Progenitor cell of endocrine pancreas (in vitro differentiated cells): Measurements from ENCODE around the gene GZMM. TPM values are rescaled to one million over a fixed set of nuclear protein-coding genes. Genes with fewer than 3 reads are reported as not detected.

Experiments used
- DNase-seq: peaks from one replicate; pipeline ENCODE4 v3.0.0; 2021; ENCODE audit warnings: low spot score; ENCODE audit not compliant: unreplicated experiment
- H3K27ac Mint-ChIP-seq: 2 replicates; pipeline ENCODE4 v1.8.0; 2021; ENCODE audit warnings: mild to moderate bottlenecking, moderate library complexity, mixed read lengths
- H3K27me3 Mint-ChIP-seq: 2 replicates; pipeline ENCODE4 v1.8.0; 2021; ENCODE audit warnings: mixed read lengths
- H3K36me3 Mint-ChIP-seq: 2 replicates; pipeline ENCODE4 v1.8.0; 2022; ENCODE audit warnings: mixed read lengths; ENCODE audit not compliant: insufficient read depth
- H3K4me1 Mint-ChIP-seq: 2 replicates; pipeline ENCODE4 v1.8.0; 2021; ENCODE audit warnings: low read depth, mixed read lengths
- H3K4me3 Mint-ChIP-seq: 2 replicates; pipeline ENCODE4 v1.8.0; 2021; ENCODE audit warnings: low read depth, mild to moderate bottlenecking, moderate library complexity, mixed read lengths
- H3K9me3 Mint-ChIP-seq: 2 replicates; pipeline ENCODE4 v1.8.0; 2021; ENCODE audit warnings: low read depth, mixed read lengths
- total RNA-seq: library from RNA; stranded (reverse); gene quantifications from 2 replicates; pipeline ENCODE4 v1.2.1, GENCODE V29; 2021
- TF ChIP-seq, protein P1 (sequence below): fragments of 200-600 bp; sonication (generic); IDR thresholded peaks from one replicate; pipeline ENCODE4 v1.5.0; 2021; ENCODE audit warnings: antibody characterized with exemption, mild to moderate bottlenecking; ENCODE audit not compliant: unreplicated experiment

GZMM gene
- total RNA-seq, 1 donor from 2014 or later: 0.31 TPM

DNA sequence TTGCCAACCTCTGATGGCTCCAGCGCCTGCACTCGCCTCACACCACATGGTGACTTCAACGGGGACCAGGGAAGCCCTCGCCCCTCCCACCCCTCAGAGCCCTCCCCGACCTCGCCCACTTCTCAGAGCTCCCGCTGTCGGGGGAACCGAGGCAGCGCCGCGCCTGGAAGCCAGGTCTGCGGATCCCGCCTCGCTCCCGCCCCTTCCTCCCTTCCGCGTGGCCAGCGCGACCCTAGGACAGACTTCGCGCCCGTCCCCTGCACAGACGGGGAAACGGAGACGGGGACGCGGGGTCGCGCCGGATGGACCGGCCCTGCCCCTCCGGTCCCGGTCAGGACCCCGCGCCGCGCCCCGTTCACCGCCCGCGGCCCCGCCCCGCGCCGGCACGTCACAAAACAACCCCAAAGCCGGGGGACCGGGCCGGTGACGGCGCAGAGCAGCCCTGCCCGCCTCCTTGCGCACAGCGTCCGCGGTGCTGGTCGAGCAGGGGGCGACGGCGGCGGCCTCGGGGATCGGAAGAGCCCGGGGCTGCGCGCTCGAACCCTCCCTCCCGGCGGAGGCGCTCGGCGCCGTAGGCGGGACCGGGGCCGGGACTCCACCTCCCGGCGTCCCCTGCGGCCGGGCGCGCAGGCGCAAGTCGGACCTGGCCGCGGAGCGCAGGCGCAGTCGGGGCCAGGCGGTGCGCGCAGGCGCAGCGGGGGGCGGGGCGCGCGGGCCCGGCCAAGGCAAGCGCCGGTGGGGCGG lies 12.7 kb upstream of the GZMM start:
- Mint-ChIP-seq H3K9me3 (no peaks in the 10 kb centered on the region), H3K27me3 (peaks cover 4% of the 10 kb centered on the region), H3K27ac (peak overlapping the region; percentile 92), H3K4me3 (peak overlapping the region; percentile 80), H3K36me3 (no peaks in the 10 kb centered on the region), H3K4me1 (peaks cover 7% of the 10 kb centered on the region)
- DNase-seq: peak; percentile 92
- TF ChIP-seq, protein P1, sequence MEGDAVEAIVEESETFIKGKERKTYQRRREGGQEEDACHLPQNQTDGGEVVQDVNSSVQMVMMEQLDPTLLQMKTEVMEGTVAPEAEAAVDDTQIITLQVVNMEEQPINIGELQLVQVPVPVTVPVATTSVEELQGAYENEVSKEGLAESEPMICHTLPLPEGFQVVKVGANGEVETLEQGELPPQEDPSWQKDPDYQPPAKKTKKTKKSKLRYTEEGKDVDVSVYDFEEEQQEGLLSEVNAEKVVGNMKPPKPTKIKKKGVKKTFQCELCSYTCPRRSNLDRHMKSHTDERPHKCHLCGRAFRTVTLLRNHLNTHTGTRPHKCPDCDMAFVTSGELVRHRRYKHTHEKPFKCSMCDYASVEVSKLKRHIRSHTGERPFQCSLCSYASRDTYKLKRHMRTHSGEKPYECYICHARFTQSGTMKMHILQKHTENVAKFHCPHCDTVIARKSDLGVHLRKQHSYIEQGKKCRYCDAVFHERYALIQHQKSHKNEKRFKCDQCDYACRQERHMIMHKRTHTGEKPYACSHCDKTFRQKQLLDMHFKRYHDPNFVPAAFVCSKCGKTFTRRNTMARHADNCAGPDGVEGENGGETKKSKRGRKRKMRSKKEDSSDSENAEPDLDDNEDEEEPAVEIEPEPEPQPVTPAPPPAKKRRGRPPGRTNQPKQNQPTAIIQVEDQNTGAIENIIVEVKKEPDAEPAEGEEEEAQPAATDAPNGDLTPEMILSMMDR: no peak

GRCh38 chr19:531753-532560 lies 11.9 kb upstream of the GZMM start, which contains the start of gene CDC34:
Gene CDC34 (plus strand): TSS chr19:531760. CDS start chr19:531932, 172 bp downstream.
- Mint-ChIP-seq H3K27ac (peak within 1 kb of the TSS; percentile 92), H3K4me3 (peak within 1 kb of the TSS; percentile 82), H3K4me1 (peaks cover 7% of the 10 kb centered on the region), H3K9me3 (no peaks in the 10 kb centered on the region), H3K36me3 (no peaks in the 10 kb centered on the region), H3K27me3 (no peaks in the 10 kb centered on the region)
- no peak for DNase-seq
- TF ChIP-seq, protein P1: no peak

GRCh38 chr19:532561-533363 lies 11.1 kb upstream of the GZMM start:
- H3K4me3 Mint-ChIP-seq: peak overlapping the region; percentile 82
- TF ChIP-seq, protein P1: peak; percentile 59

DNA sequence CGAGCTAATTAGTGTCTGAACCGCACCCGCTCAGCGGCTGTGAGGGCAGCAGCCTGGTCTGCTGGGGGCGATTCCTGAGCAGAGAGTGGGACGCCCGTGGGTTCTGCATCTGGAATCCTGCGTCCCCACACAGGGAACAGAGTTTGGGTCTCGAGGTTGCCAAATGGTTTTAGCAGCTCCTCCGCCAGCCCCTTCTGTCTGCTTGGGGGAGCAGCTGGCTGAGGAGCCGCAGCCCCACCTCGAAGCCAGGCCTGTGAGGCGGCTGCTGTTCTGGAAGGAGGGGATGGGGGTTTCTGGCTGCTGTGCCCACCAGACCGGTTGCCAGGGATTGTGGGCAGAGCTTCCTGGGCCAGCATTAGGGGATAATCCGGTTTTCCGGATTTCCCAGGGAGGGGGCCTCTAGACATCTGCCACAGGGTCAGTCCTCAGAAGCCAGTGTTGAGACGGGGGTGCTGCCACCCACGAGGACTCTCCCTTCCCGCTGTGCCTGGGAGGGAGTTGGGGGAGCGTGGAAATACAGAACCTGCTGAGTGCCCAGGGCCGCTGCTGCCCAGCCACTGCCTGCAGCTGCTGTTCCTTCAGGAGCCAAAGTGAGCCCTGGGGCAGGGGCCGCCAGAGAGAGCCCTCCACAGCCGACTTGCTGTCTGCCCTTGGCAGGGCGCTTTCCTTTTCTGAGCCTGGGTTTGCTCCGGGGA lies 10.3 kb upstream of the GZMM start:
- Mint-ChIP-seq H3K4me1 (peaks cover 7% of the 10 kb centered on the region), H3K4me3 (peak overlapping the region; percentile 82), H3K9me3 (no peaks in the 10 kb centered on the region), H3K27ac (peak overlapping the region; percentile 67), H3K36me3 (peaks cover 3% of the 10 kb centered on the region), H3K27me3 (no peaks in the 10 kb centered on the region)
- DNase-seq: no peak
- TF ChIP-seq, protein P1: no peak

More at GRCh38 chr19:532561-533363, 11.1 kb upstream of the GZMM start:
- Mint-ChIP-seq H3K9me3 (no peaks in the 10 kb centered on the region), H3K27me3 (no peaks in the 10 kb centered on the region), H3K27ac (peak overlapping the region; percentile 97), H3K36me3 (no peaks in the 10 kb centered on the region), H3K4me1 (peaks cover 7% of the 10 kb centered on the region)
- no peak for DNase-seq
